IPS-20b (cell line): ENCODE results near the gene MORN5.
A peak's percentile ranks its signal among the peaks of the same experiment; 100 is the strongest.

Source experiments
- H3K27ac ChIP-seq: one replicate; pipeline ENCODE4 v1.5.1; 2013; ENCODE audit warnings: low read length
- H3K27me3 ChIP-seq: 2 replicates; pipeline ENCODE4 v1.6.1; 2013; ENCODE audit warnings: mild to moderate bottlenecking, low read length, inconsistent platforms; ENCODE audit not compliant: insufficient read depth
- H3K36me3 ChIP-seq: 2 replicates; pipeline ENCODE4 v1.6.1; 2013; ENCODE audit warnings: low read depth, mild to moderate bottlenecking, inconsistent platforms, low read length, moderate library complexity; ENCODE audit not compliant: insufficient read depth
- H3K4me1 ChIP-seq: 2 replicates; pipeline ENCODE4 v1.6.1; 2013; ENCODE audit warnings: mild to moderate bottlenecking, control low read depth, inconsistent platforms, low read length, moderate library complexity; ENCODE audit not compliant: insufficient read depth
- H3K4me3 ChIP-seq: 2 replicates; pipeline ENCODE4 v1.5.1; 2013; ENCODE audit warnings: mild to moderate bottlenecking, low read length, inconsistent platforms
- H3K9ac ChIP-seq: 2 replicates; pipeline ENCODE4 v1.6.1; 2013; ENCODE audit warnings: low read depth, mild to moderate bottlenecking, inconsistent platforms, low read length, moderate library complexity
- H3K9me3 ChIP-seq: 2 replicates; pipeline ENCODE4 v1.6.1; 2013; ENCODE audit warnings: mild to moderate bottlenecking, low read depth, low read length, inconsistent platforms; ENCODE audit not compliant: insufficient read depth

MORN5 gene

DNA sequence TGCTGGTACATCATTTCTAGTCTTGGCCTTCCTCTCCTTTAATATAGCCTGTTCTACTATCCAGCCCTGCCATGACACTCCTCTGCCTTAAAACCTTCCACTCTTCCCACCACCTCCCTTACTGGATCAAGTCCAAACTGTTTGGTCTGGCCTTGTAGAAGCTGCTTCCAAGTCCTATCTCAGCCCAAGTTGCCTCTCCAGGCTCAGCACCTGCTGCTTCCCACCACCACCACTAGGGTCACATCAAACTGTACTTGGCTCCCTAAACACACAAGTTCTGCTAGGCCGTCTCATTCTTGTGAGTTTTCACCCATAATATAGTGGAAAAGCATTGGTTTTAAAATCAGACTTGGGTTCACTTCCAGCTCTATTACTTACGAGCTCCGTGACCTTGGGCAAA is 1.5 kb upstream of the MORN5 start:
- Histone ChIP-seq H3K4me1 (0 out of 2 replicates have a peak, but pooled peaks cover 4% of the 10 kb centered on the region), H3K27ac (no peak overlapping the region), H3K36me3 (no peaks in the 10 kb centered on the region), H3K4me3 (no peak overlapping the region), H3K9me3 (peaks cover 10% of the 10 kb centered on the region; the same call in 1 of the 2 replicates), H3K9ac (no peak overlapping the region), H3K27me3 (0 out of 2 replicates have a peak, but pooled peaks cover 1% of the 10 kb centered on the region)

DNA sequence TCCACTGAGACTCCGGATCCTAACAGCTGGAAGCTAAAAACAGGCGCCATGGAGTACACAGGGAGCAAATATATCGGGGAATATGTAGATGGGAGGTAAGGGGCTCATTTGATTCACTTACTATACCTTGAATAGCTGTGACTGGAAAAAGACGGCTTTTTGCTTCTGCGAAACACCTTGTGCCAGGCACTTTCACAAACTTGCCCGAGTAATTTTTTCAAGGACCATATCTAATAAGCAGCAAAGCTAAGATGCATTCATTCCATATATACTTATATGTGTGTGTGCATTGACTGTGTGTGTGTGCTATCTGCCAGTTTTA is 178 bp downstream of the MORN5 start:
- Histone ChIP-seq H3K27me3 (peaks cover 17% of the 10 kb centered on the region; the same call in 1 of the 2 replicates), H3K9ac (no peak overlapping the region), H3K36me3 (no peaks in the 10 kb centered on the region), H3K27ac (no peak overlapping the region), H3K9me3 (peaks cover 10% of the 10 kb centered on the region; the same call in 1 of the 2 replicates), H3K4me3 (peak overlapping the region; percentile 94), H3K4me1 (no peaks in the 10 kb centered on the region)

DNA sequence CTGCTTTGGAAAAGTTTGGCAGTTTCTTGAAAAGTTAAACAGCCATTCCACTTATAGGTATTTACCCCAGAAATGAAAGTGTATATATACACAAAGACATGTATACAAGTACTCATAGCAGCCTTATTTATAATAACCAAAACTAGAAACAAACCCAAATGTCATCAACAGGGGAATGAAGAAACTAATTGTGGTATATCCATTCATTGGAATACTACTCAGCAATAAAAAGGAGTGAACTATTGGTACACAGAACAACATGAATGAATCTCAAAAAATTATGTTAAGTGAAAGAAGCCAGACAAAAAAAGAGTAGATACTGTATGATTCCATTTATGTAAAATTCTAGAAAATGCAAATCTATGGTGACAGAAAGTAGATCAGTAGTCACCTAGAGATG is 2.7 kb downstream of the MORN5 start:
- Histone ChIP-seq H3K27me3 (peaks cover 21% of the 10 kb centered on the region; the same call in 1 of the 2 replicates), H3K36me3 (no peaks in the 10 kb centered on the region), H3K4me1 (no peaks in the 10 kb centered on the region), H3K9me3 (peaks cover 10% of the 10 kb centered on the region; the same call in 1 of the 2 replicates), H3K4me3 (no peak overlapping the region), H3K27ac (no peak overlapping the region), H3K9ac (no peak overlapping the region)

DNA sequence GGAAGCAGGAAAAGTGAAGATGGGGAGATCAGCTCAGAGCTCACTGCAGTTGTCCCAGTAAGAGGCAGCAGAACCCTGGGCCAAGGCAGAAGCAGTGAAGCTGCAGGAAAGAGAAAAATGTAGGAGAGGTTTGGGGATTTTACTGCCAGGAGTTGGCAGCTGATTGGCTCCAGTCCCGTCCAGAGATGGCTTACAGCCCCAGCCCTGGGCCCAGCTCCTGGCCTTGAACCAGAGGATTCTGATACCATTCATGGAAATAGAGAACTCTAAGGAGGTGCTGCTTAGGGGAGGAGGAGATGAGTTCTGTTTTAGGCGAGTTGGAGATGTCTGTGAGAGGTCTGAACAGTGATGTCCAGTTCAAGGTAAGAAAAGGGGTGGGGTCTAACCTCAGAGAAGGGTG is 4.6 kb downstream of the MORN5 start:
- Histone ChIP-seq H3K9me3 (peaks cover 10% of the 10 kb centered on the region; the same call in 1 of the 2 replicates), H3K4me3 (no peak overlapping the region), H3K4me1 (no peaks in the 10 kb centered on the region), H3K9ac (no peak overlapping the region), H3K27ac (no peak overlapping the region), H3K36me3 (no peaks in the 10 kb centered on the region), H3K27me3 (peaks cover 21% of the 10 kb centered on the region; the same call in 1 of the 2 replicates)

DNA sequence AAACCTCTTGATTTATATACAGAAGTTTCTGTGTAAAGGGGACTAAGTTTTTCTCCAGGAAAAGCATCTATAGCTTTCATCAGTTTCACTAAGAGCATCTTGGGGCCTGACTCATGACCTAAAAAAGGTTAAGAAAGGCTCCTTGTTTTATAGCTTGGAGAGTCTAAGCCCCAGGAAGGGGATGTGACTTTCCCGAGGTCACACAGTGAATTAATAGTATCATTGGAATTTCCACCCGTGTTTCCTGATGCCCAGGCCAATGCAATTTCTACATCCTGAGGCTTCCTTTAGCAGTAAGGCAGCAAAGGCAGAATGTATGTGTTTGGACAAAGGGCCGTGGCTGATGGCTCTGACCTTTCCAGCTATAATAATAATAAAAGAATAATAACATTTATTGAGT is 8.6 kb downstream of the MORN5 start:
- Histone ChIP-seq H3K27ac (no peak overlapping the region), H3K27me3 (peaks cover 26% of the 10 kb centered on the region), H3K9me3 (no peaks in the 10 kb centered on the region), H3K4me1 (no peaks in the 10 kb centered on the region), H3K9ac (no peak overlapping the region), H3K4me3 (no peak overlapping the region), H3K36me3 (no peaks in the 10 kb centered on the region)

DNA sequence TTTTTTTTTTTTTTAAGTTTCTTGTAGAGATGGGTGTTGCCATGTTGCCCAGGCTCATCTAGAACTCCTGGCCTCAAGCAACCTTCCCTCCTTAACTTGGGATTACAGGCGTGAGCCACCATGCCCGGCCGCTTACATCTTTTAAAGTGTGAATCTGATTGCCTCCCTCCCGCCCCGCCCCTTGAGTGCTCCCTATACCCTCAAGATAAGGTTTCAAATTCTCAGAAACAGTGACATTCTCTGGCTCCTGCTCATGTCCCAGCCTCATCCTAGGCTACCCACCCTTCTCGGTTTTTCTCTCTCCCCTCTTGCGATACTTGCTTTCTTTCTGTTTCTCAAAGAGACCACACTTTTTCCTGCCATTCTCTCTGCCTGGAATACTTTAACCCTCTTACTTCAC is 12.4 kb downstream of the MORN5 start:
- peaks cover 7% of the 10 kb centered on the region; the same call in 1 of the 2 replicates for H3K27me3 ChIP-seq
- no peaks in the 10 kb centered on the region for H3K36me3 ChIP-seq
- H3K4me3 ChIP-seq = no peak overlapping the region
- H3K27ac ChIP-seq = no peak overlapping the region
- H3K9ac ChIP-seq = no peak overlapping the region
- H3K4me1 ChIP-seq = no peaks in the 10 kb centered on the region
- H3K9me3 ChIP-seq = no peaks in the 10 kb centered on the region

DNA sequence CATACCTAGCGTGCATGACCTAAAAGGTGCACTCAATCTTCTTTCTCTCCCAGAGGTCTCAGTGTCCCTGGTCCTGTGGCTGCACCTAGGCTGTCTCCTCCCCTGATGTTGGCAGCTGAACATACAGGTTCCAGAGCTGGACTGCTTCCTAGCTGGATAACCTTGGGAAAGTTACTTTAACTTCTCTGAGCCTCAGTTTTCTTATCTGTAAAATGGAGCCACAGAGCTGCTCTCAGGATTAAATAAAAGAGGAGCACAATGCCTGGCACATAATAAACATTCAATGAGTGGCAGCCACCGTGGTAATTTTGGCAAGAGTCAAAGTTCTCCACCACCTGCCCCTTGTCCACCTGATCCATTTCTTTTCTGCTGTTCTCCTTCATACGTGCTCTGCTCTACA is 14.0 kb downstream of the MORN5 start:
- Histone ChIP-seq H3K27me3 (peaks cover 7% of the 10 kb centered on the region; the same call in 1 of the 2 replicates), H3K4me3 (no peak overlapping the region)

DNA sequence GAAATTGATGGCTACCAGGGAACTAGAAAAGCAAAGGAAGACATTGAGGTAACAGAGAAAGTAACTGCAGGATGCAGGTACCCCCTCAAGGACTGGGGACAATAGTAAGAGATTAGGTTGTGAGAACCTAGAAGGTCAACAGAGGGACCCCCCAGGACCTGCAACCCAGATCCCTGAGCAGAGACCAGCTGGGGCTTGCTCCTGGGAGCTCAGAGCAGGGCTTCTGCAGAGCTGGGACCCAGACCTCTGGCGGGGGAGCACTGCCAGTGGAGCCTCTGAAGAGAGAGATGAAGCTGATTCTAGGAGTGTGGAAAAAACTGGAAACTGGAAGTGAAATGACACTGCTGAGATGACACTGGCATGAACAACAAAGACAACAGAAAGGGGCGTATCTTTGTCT is 17.2 kb downstream of the MORN5 start:
- Histone ChIP-seq H3K9me3 (no peaks in the 10 kb centered on the region), H3K36me3 (no peaks in the 10 kb centered on the region), H3K27ac (no peak overlapping the region), H3K4me3 (no peak overlapping the region), H3K4me1 (no peaks in the 10 kb centered on the region), H3K9ac (no peak overlapping the region), H3K27me3 (peaks cover 7% of the 10 kb centered on the region; the same call in 1 of the 2 replicates)

More for the DNA sequence above, 14.0 kb downstream of the MORN5 start:
- H3K9ac ChIP-seq = no peak overlapping the region
- no peaks in the 10 kb centered on the region for H3K36me3 ChIP-seq
- no peaks in the 10 kb centered on the region for H3K4me1 ChIP-seq
- H3K27ac ChIP-seq = no peak overlapping the region
- H3K9me3 ChIP-seq = no peaks in the 10 kb centered on the region

DNA sequence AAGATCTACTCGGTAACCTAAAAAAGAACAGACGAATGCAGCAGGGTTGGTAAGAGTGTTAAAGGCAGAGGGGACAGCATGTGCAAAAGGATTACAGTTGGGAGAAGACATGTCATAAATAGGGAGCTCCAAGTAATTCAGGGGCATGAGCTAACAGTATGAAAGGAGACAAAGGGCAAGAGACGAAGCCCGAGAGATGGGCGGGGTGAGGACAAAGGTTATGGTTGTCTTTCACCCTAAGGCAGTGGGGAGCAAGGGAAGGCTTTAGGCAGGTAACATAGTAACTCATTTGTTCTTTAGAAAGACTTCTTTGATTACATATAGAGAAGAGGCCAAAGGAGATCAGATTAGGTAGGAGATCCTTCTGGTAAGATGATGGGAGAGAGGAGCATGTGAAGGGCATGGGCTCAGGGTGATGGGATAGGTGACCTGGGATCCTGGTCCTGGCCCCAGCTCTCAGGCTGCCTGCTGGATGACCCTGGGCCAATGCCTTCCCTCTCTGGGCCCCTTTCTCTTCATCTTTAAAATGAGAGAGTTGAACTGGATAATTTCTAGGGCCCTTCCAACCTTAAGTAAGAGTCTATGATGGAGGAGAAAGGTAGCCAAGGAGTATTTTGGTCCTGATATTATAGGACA is 19.5 kb downstream of the MORN5 start:
- H3K9ac ChIP-seq = no peak overlapping the region
- no peaks in the 10 kb centered on the region for H3K36me3 ChIP-seq
- no peaks in the 10 kb centered on the region for H3K27me3 ChIP-seq
- no peak overlapping the region for H3K4me3 ChIP-seq
- H3K4me1 ChIP-seq = no peaks in the 10 kb centered on the region
- no peak overlapping the region for H3K27ac ChIP-seq
- H3K9me3 ChIP-seq = no peaks in the 10 kb centered on the region

DNA sequence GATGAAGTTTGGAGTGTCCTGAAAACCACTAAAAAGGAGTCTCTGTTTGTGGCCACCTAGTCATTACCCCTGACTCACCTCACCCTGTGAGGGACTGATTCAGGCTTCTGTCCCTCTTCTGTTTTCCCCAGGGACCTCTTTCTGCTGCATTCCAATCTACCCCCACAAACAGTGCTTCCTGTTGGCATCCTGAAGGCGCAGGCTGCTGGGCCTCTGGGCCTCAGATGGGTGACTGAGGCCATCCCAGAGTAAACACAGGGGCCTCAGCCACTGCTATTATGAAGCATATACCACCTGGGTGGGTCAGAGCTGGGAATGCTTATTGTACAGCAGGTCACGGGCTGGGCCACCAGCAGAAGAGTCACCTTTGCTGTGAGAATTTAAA is 20.0 kb downstream of the MORN5 start:
- Histone ChIP-seq H3K36me3 (no peaks in the 10 kb centered on the region), H3K9me3 (no peaks in the 10 kb centered on the region), H3K4me1 (no peaks in the 10 kb centered on the region), H3K4me3 (no peak overlapping the region), H3K27me3 (no peaks in the 10 kb centered on the region), H3K9ac (no peak overlapping the region), H3K27ac (no peak overlapping the region)

DNA sequence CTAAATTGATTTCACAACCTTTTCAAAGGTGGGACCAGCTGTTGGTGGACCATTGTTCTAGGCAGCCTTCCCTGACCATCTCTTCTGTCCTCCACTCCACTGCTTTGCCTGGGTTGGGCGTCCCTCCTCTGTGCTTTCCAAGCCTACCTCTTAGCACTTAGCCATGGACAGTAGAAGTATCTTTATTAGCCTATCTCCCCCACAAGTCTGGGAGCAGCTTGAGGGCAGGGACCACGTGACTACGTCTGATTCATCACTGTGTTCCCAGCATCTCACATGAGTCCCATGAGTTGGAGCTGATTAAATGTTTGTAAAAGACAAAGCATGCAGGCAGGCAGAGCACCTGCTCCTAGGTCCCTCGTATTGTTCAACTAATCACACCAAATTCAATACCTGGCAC is 20.9 kb downstream of the MORN5 start:
- Histone ChIP-seq H3K36me3 (no peaks in the 10 kb centered on the region), H3K4me3 (no peak overlapping the region), H3K4me1 (no peaks in the 10 kb centered on the region), H3K9me3 (no peaks in the 10 kb centered on the region), H3K27me3 (no peaks in the 10 kb centered on the region), H3K9ac (no peak overlapping the region), H3K27ac (no peak overlapping the region)

DNA sequence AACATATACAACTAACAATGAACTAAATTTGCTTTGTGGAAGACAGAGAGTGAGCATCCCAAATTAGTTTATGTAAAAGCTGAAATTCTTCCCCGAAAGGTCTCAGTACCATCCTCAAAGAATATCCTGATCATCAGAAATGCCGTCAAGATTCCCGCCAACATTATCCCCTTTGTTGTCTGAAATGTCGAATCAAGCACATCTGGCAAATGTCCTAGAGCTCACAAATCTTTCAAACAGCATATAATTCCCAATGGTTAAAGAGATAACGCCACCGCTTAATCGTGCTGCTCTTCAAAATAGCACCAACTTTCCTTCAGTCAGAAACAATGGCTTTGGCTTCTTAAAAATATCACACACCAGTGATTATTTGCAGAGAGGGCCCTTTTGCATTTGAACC is 23.8 kb downstream of the MORN5 start:
- Histone ChIP-seq H3K9me3 (no peaks in the 10 kb centered on the region), H3K4me1 (no peaks in the 10 kb centered on the region), H3K36me3 (no peaks in the 10 kb centered on the region), H3K9ac (no peak overlapping the region), H3K27ac (no peak overlapping the region), H3K27me3 (no peaks in the 10 kb centered on the region), H3K4me3 (no peak overlapping the region)
